ENCODE measurements around the gene RFPL4A.

Gene RFPL4A

GRCh38 chr19:55809381-55810058 is 50.6 kb downstream of the RFPL4A start:
- DNase-seq: peak; percentile 42

DNA sequence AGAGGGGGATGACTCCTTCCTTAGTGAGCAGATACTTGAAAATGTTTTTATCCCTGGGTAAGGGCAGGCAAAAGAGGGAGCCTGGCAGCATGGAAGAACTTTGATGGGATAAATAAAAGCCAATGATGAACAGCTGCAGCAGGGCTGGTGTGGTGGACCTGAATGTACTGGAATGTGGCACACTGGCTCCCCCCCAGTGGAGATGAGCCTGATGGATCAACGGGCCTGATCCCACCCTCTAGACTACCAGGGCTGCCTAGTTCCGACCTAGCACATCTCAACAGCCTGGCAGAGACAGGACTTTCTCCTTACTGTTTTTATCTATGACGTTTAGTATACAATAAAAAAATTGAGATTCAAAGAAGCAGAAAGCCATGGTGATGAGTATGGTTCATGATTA is 52.4 kb downstream of the RFPL4A start:
- no peak for DNase-seq

DNA sequence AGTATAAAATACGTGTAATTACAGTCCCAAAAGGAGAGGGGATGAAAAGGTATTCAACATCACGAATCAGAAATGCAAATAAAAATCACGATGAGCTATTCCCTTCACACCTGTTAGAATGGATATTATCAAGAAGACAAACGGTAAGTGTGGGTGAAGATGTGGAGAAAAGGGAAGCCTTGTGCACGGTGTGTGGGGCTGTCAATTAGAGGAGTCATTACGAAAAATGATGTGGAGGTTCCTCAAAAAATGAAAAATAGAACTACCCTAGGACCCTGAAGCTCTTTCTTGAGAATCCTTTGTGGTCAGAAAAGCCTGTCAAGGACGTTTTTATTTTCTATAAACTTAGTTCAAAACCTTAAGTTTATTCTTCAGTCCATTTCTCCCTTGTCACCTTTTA is 53.6 kb downstream of the RFPL4A start:
- DNase-seq: no peak

All from stimulated activated CD4-positive, alpha-beta T cell treated with anti-CD3 and anti-CD28 coated beads, Interleukin-4, amount 100 ng/mL, for 24 hours (primary cell).